ENCODE data around the gene CACNA2D3.

DNA sequence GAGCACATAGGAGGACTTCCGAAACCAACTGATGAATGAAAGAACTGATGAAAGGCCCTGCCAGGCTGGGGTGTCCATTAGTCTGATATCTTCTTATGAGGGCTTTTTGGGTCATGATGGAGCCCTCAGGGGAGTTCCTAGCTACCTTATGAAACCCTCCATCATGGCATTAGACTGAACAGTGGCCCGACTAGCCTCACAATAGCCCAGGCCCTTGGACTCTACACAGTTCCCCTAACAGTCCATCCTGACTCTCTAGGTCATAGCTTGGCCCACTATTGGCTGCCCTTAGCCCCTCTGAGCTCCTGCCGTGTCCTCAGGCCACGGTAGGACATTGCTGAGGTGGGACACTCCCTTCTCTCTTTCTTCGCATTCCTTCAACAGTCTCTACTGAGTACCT is 365.9 kb downstream of the CACNA2D3 start:
- TF ChIP-seq ESRRA (IDR thresholded peaks at IDR 0.05; ENCODE audit: borderline replicate concordance, low read length) (no peak), PHF8 (IDR thresholded peaks at IDR 0.05; ENCODE audit: borderline replicate concordance, low read depth) (no peak)
- TF ChIP-seq, protein P1, sequence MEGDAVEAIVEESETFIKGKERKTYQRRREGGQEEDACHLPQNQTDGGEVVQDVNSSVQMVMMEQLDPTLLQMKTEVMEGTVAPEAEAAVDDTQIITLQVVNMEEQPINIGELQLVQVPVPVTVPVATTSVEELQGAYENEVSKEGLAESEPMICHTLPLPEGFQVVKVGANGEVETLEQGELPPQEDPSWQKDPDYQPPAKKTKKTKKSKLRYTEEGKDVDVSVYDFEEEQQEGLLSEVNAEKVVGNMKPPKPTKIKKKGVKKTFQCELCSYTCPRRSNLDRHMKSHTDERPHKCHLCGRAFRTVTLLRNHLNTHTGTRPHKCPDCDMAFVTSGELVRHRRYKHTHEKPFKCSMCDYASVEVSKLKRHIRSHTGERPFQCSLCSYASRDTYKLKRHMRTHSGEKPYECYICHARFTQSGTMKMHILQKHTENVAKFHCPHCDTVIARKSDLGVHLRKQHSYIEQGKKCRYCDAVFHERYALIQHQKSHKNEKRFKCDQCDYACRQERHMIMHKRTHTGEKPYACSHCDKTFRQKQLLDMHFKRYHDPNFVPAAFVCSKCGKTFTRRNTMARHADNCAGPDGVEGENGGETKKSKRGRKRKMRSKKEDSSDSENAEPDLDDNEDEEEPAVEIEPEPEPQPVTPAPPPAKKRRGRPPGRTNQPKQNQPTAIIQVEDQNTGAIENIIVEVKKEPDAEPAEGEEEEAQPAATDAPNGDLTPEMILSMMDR (IDR thresholded peaks at IDR 0.05): no peak

Measured in A549 (cell line).